DND-41 (cell line): ENCODE data around the gene GAS7.

Experiments
- ATAC-seq: fragments of 200-7000 bp; cut with Tn5 transposase; 3 replicates; pipeline ENCODE4 v1.9.1; 2021; ENCODE audit warnings: low read depth; ENCODE audit not compliant: insufficient read depth
- DNase-seq: peaks from one replicate; pipeline ENCODE4 v3.0.0-alpha.2; 2020
- H2AFZ ChIP-seq: 2 replicates; pipeline ENCODE4 v1.6.0; 2012; ENCODE audit warnings: low read depth, low read length
- H3K27ac ChIP-seq: 2 replicates; pipeline ENCODE4 v1.5.1; 2012; ENCODE audit warnings: low read length, inconsistent platforms
- H3K27me3 ChIP-seq: fragments of 200-600 bp; sonication (generic); 2 replicates; pipeline ENCODE4 v1.6.0; 2012; ENCODE audit warnings: low read length, mild to moderate bottlenecking, inconsistent platforms; ENCODE audit not compliant: insufficient read depth, poor library complexity
- H3K36me3 ChIP-seq: 2 replicates; pipeline ENCODE4 v1.5.1; 2012; ENCODE audit warnings: low read length, inconsistent platforms; ENCODE audit not compliant: insufficient read depth
- H3K4me1 ChIP-seq: 2 replicates; pipeline ENCODE4 v1.5.1; 2012; ENCODE audit warnings: mild to moderate bottlenecking, low read length; ENCODE audit not compliant: insufficient read depth
- H3K4me2 ChIP-seq: 2 replicates; pipeline ENCODE4 v1.6.0; 2012; ENCODE audit warnings: mild to moderate bottlenecking, moderate library complexity, low read length, inconsistent platforms; ENCODE audit not compliant: insufficient read depth
- H3K4me3 ChIP-seq, 2 experiments: fragments of 200-600 bp in 1 of 2; shearing (Covaris generic) in 1 of 2; 2 replicates each; pipeline ENCODE4 v1.5.1; 2012 to 2016; ENCODE audit warnings: inconsistent platforms in 2 of 2, low read length in 2 of 2, mild to moderate bottlenecking in 2 of 2, low read depth in 1 of 2, moderate library complexity in 1 of 2
- H3K79me2 ChIP-seq: 2 replicates; pipeline ENCODE4 v1.6.0; 2012; ENCODE audit warnings: low read length, inconsistent platforms; ENCODE audit not compliant: insufficient read depth
- H3K9ac ChIP-seq: 2 replicates; pipeline ENCODE4 v1.6.0; 2012; ENCODE audit warnings: low read depth, mild to moderate bottlenecking, inconsistent platforms, low read length, moderate library complexity
- H3K9me3 ChIP-seq: 2 replicates; pipeline ENCODE4 v1.5.1; 2012; ENCODE audit warnings: low read length, moderate library complexity, mild to moderate bottlenecking, inconsistent platforms; ENCODE audit not compliant: insufficient read depth, severe bottlenecking
- H4K20me1 ChIP-seq: 2 replicates; pipeline ENCODE4 v1.6.0; 2012; ENCODE audit warnings: low read length; ENCODE audit not compliant: insufficient read depth
- CTCF ChIP-seq: IDR thresholded peaks from 2 replicates; pipeline ENCODE4 v1.5.1; 2012; ENCODE audit warnings: borderline replicate concordance, low read length, moderate library complexity, mild to moderate bottlenecking; ENCODE audit not compliant: poor library complexity, severe bottlenecking; ENCODE audit errors: extremely low read depth
- EZH2 ChIP-seq: IDR thresholded peaks from 3 replicates; pipeline ENCODE4 v1.6.1; 2012; ENCODE audit warnings: borderline replicate concordance, low read depth, mild to moderate bottlenecking, moderate library complexity, low read length, inconsistent platforms; ENCODE audit not compliant: severe bottlenecking

The GAS7 gene

GRCh38 chr17:10136258-10136981, 62.0 kb downstream of the GAS7 start:
- Histone ChIP-seq H2AFZ (no peak overlapping the region), H3K27ac (peak overlapping the region; percentile 53), H3K4me3 (no peak overlapping the region), H3K27me3 (no peaks in the 10 kb centered on the region), H3K9ac (no peak overlapping the region; the same call in 1 of the 2 replicates), H3K36me3 (no peaks in the 10 kb centered on the region), H3K4me1 (peaks cover 24% of the 10 kb centered on the region), H3K4me2 (peak overlapping the region; percentile 13; the same call in 1 of the 2 replicates), H4K20me1 (peaks cover 3% of the 10 kb centered on the region; the same call in 1 of the 2 replicates), H3K79me2 (peaks cover 11% of the 10 kb centered on the region), H3K9me3 (no peaks in the 10 kb centered on the region)
- DNase-seq (no peak), ATAC-seq (no peak)
- TF ChIP-seq CTCF (no peak), EZH2 (no peak)

- peak overlapping the region; percentile 3; the same call in 1 of the 2 replicates for H3K4me2 ChIP-seq
- peaks cover 9% of the 10 kb centered on the region for H3K79me2 ChIP-seq
- peak overlapping the region; percentile 53 for H3K27ac ChIP-seq
- DNase-seq (peak; percentile 62), ATAC-seq (peak; percentile 78)
- H3K36me3 ChIP-seq = no peaks in the 10 kb centered on the region
- H2AFZ ChIP-seq = no peak overlapping the region
- H3K9ac ChIP-seq = no peak overlapping the region
- peaks cover 24% of the 10 kb centered on the region for H3K4me1 ChIP-seq
- no peaks in the 10 kb centered on the region for H3K9me3 ChIP-seq
- peaks cover under 1% of the 10 kb centered on the region; the same call in 1 of the 2 replicates for H4K20me1 ChIP-seq
- TF ChIP-seq EZH2 (no peak), CTCF (no peak)
- no peaks in the 10 kb centered on the region for H3K27me3 ChIP-seq
- no peak overlapping the region for H3K4me3 ChIP-seq
Observed at GRCh38 chr17:10135539-10136257, 62.7 kb downstream of the GAS7 start.

DNA sequence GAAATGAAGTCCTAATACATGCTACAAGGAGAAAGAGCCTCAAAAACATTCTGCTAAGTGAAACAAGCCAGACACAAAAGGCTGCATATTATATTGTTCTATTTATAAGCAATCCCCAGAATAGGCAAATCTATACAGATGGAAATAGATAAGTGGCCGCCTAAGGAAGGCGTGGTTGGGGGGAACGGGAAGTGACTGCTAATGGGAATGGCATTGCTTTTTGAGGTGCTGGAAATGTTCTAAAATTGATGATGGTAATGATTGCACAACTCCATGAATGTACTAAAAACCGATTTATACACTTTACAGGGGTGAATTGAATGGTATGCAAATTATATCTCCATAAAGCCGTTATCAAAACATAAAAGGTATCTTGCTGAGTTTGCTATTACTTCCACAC, 67.7 kb downstream of the GAS7 start:
- no peak for ATAC-seq
- no peak for TF ChIP-seq EZH2
- TF ChIP-seq CTCF = no peak
- no peak overlapping the region for H3K4me2 ChIP-seq

More for the DNA sequence above, 67.7 kb downstream of the GAS7 start:
- no peak for DNase-seq
- H4K20me1 ChIP-seq = no peaks in the 10 kb centered on the region
- no peaks in the 10 kb centered on the region for H3K27me3 ChIP-seq
- H2AFZ ChIP-seq = no peak overlapping the region
- H3K4me3 ChIP-seq = no peak overlapping the region
- no peaks in the 10 kb centered on the region for H3K36me3 ChIP-seq
- peaks cover 23% of the 10 kb centered on the region for H3K79me2 ChIP-seq
- no peaks in the 10 kb centered on the region for H3K9me3 ChIP-seq
- peaks cover 35% of the 10 kb centered on the region for H3K4me1 ChIP-seq
- no peak overlapping the region for H3K9ac ChIP-seq
- no peak overlapping the region for H3K27ac ChIP-seq
